ENCODE results near the gene LIF. TPM values are rescaled to one million over a fixed set of nuclear protein-coding genes. Genes with fewer than 3 reads are reported as not detected.

The LIF gene
- total RNA-seq, 4 donors from 2014 or later: 0.19 to 4.8 (median 1.6) TPM

- TF ChIP-seq POLR2A (IDR thresholded peaks at IDR 0.05; ENCODE audit: low read depth) (no peak), CTCF (IDR thresholded peaks at IDR 0.05) (no peak), EP300 (IDR thresholded peaks at IDR 0.05) (no peak), POLR2AphosphoS5 (IDR thresholded peaks at IDR 0.05) (no peak)
- no peak for DNase-seq (ENCODE audit: extremely low spot score)
- H3K36me3 ChIP-seq: no peaks in the 10 kb centered on the region
- H3K4me3 ChIP-seq: no peak overlapping the region
- no peaks in the 10 kb centered on the region for H3K9me3 ChIP-seq
- H3K4me1 ChIP-seq: peaks cover 2 to 15% (median 13%) of the 10 kb centered on the region in 4 donors
- peaks cover 0 to 26% (median 0%) of the 10 kb centered on the region in 4 donors for H3K27me3 ChIP-seq
- intact Hi-C loops (cut with DNase I): no loop called here
- WGBS: 87% methylated on average over 9 of the region's 9 CpGs
- no peak overlapping the region for H3K27ac ChIP-seq (replicated peaks in 1 of 4)
Observed at GRCh38 chr22:30230787-30231461, 15.6 kb downstream of the LIF start.

GRCh38 chr22:30230330-30230729, 16.2 kb downstream of the LIF start:
- Histone ChIP-seq H3K9me3 (no peaks in the 10 kb centered on the region), H3K27ac (replicated peaks in 1 of 4) (no peak overlapping the region), H3K4me1 (peaks cover 0 to 9% (median 7%) of the 10 kb centered on the region in 4 donors), H3K4me3 (no peak overlapping the region), H3K27me3 (peaks cover 0 to 26% (median 0%) of the 10 kb centered on the region in 4 donors), H3K36me3 (no peaks in the 10 kb centered on the region)
- no peak for TF ChIP-seq POLR2AphosphoS5 (IDR thresholded peaks at IDR 0.05)
- no peak for TF ChIP-seq POLR2A (IDR thresholded peaks at IDR 0.05; ENCODE audit: low read depth)
- no peak for TF ChIP-seq EP300 (IDR thresholded peaks at IDR 0.05)
- no peak for TF ChIP-seq CTCF (IDR thresholded peaks at IDR 0.05)
- intact Hi-C loops (cut with DNase I): no loop called here
- 88% methylated on average over 3 of the region's 3 CpGs for WGBS
- DNase-seq (ENCODE audit: extremely low spot score): no peak

GRCh38 chr22:30228509-30229359, 17.8 kb downstream of the LIF start:
- H3K4me1 ChIP-seq: no peaks in the 10 kb centered on the region
- no peaks in the 10 kb centered on the region for H3K36me3 ChIP-seq
- no peak overlapping the region for H3K4me3 ChIP-seq
- no peaks in the 10 kb centered on the region for H3K9me3 ChIP-seq
- no peak for TF ChIP-seq CTCF (IDR thresholded peaks at IDR 0.05)
- TF ChIP-seq POLR2A (IDR thresholded peaks at IDR 0.05; ENCODE audit: low read depth): no peak
- no peak for TF ChIP-seq EP300 (IDR thresholded peaks at IDR 0.05)
- no peak for TF ChIP-seq POLR2AphosphoS5 (IDR thresholded peaks at IDR 0.05)
- peaks cover 0 to 26% (median 0%) of the 10 kb centered on the region in 4 donors for H3K27me3 ChIP-seq
- WGBS: 77% methylated on average over 5 of the region's 21 CpGs
- no peak for DNase-seq (ENCODE audit: extremely low spot score)
- H3K27ac ChIP-seq (replicated peaks in 1 of 4): no peak overlapping the region
- intact Hi-C loops (cut with DNase I): no loop called here

- DNase-seq (ENCODE audit: extremely low spot score): no peak
- intact Hi-C loops (cut with DNase I): no loop called here
- 91% methylated on average over 4 of the region's 4 CpGs for WGBS
- Histone ChIP-seq H3K4me1 (no peaks in the 10 kb centered on the region), H3K4me3 (no peak overlapping the region), H3K27me3 (peaks cover 0 to 28% (median 0%) of the 10 kb centered on the region in 4 donors), H3K36me3 (no peaks in the 10 kb centered on the region), H3K27ac (replicated peaks in 1 of 4) (no peak overlapping the region), H3K9me3 (no peaks in the 10 kb centered on the region)
- TF ChIP-seq POLR2A (IDR thresholded peaks at IDR 0.05; ENCODE audit: low read depth): no peak
- TF ChIP-seq POLR2AphosphoS5 (IDR thresholded peaks at IDR 0.05): no peak
- no peak for TF ChIP-seq EP300 (IDR thresholded peaks at IDR 0.05)
- TF ChIP-seq CTCF (IDR thresholded peaks at IDR 0.05): no peak
Observed at GRCh38 chr22:30227438-30228228, 18.9 kb downstream of the LIF start.

Data from esophagus muscularis mucosa (tissue), 4 donors.